Vagina (tissue), 2 donors: ENCODE results near the gene DRICH1.

Experiments used
- CTCF ChIP-seq, 3 experiments: fragments of 450-650 bp in 2 of 3; fragments of 200-600 bp in 1 of 3; sonication (generic) in 1 of 3; IDR thresholded peaks; one replicate each; pipeline ENCODE4 v1.5.1; 2017 to 2019; ENCODE audit warnings: antibody characterized with exemption in 3 of 3, mild to moderate bottlenecking in 2 of 3, moderate library complexity in 2 of 3
- POLR2A ChIP-seq, 2 donors: fragments of 450-650 bp; IDR thresholded peaks; one replicate each; pipeline ENCODE4 v1.6.1; 2017; ENCODE audit warnings: antibody characterized with exemption in 2 of 2, mild to moderate bottlenecking in 2 of 2, moderate library complexity in 2 of 2

- TF ChIP-seq CTCF (IDR thresholded peaks at IDR 0.05) (no peak), POLR2A (IDR thresholded peaks at IDR 0.05) (no peak)
Observed at GRCh38 chr22:23565915-23566704, 66.0 kb downstream of the DRICH1 start.
